WTC11 (cell line): ENCODE data around the gene GUCD1.

Source experiments
- CREB1 ChIP-seq: sonication (generic); formaldehyde crosslinking; IDR thresholded peaks from 2 replicates; pipeline ENCODE4 v1.8.0; 2023; ENCODE audit warnings: mild to moderate bottlenecking, missing genetic modification reagents
- TF ChIP-seq, protein P1 (sequence below): fragments of 200-600 bp; IDR thresholded peaks from 2 replicates; pipeline ENCODE4 v1.8.0; 2022; ENCODE audit warnings: antibody characterized with exemption

DNA sequence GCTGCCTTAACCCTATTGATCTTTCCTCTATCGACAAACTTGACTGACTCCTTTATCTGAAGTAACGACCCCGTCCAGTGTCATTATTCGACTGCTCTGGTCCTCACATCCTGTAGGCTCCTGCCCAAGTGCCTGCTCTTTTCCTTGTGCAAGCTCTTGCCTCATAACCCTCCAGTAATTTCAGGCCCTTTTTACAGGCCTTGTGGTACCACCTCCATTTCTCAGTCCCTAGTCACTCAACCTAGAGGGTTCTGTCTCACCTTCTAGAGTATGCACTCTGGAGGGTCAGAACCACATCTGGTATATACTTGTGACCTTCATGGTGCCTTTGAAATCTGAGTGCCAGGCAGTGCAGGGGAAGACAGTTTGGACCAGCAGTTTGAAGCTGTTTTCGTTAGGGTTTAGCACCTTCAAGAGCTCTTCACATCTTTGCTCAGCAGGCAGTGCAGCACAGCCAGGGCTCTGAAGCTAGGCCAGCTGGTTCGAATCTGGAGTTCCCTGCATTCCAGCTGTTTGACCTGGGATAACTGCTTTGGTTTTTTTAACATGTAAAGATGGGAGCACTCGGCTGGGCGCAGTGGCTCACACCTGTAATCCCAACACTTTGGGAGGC is 12.1 kb upstream of the GUCD1 start:
- TF ChIP-seq CREB1 (CRISPR knock-in tag): no peak
- TF ChIP-seq, protein P1, sequence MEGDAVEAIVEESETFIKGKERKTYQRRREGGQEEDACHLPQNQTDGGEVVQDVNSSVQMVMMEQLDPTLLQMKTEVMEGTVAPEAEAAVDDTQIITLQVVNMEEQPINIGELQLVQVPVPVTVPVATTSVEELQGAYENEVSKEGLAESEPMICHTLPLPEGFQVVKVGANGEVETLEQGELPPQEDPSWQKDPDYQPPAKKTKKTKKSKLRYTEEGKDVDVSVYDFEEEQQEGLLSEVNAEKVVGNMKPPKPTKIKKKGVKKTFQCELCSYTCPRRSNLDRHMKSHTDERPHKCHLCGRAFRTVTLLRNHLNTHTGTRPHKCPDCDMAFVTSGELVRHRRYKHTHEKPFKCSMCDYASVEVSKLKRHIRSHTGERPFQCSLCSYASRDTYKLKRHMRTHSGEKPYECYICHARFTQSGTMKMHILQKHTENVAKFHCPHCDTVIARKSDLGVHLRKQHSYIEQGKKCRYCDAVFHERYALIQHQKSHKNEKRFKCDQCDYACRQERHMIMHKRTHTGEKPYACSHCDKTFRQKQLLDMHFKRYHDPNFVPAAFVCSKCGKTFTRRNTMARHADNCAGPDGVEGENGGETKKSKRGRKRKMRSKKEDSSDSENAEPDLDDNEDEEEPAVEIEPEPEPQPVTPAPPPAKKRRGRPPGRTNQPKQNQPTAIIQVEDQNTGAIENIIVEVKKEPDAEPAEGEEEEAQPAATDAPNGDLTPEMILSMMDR: no peak
